Stimulated activated CD8-positive, alpha-beta memory T cell treated with anti-CD3 and anti-CD28 coated beads, Interleukin-7, amount 100 ng/mL, for 4 hours (primary cell): ENCODE measurements around the gene TRERF1.

Experiments
- DNase-seq, 2 donors: peaks; one replicate each; pipeline ENCODE4 v3.0.0-alpha.2; 2020; ENCODE audit warnings: low read depth in 2 of 2

Gene TRERF1

DNA sequence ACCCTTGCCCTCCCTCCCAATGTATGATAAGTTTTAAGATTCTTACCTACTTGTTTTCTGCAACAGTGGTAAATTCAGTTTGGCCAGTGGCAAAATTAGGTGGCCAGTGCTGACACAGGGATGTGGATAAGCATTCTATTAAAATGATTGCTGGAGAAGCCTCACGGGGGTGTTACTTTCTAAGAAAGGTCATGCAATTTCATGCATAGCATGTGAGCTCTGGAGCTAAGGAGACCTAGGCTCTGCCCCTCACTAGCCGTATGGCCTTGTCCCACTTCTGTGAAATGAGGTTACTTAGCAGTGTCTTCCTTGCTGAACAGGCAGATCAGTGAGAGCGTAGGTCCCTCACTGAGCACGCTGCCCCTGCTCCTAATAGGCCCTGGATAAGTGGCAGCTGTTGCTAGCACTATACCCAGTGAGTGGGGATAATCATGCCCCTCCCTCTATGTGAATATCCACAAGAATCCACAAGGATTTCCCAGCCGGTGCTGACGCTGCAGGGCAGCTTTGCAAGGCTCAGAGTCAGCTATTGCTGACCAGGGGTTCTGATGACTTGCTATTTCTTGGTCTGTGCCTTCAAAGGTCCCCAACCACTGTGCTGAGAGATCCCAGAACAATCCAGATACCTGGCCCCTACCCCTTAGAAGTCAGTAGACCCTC, 147.5 kb downstream of the TRERF1 start:
- DNase-seq = no peak

DNA sequence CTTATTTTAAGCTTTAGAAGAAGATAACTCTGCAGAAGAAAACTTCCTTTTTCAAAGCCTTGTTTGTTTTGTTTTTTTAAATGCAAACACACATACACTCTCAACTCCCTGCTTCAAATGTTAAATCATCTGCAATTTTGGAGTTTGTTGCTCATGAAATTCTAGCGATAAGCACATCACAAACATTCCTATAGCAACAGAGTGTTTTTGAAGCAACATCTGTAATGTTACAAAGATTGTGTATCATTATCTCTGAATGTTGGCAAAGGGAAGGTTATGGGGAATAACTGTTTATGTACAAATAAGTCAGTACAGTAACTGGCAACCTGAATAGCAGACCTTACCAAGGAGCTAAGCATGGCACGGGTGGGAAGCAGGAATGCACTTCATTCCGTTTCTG, 149.3 kb downstream of the TRERF1 start:
- DNase-seq = no peak

DNA sequence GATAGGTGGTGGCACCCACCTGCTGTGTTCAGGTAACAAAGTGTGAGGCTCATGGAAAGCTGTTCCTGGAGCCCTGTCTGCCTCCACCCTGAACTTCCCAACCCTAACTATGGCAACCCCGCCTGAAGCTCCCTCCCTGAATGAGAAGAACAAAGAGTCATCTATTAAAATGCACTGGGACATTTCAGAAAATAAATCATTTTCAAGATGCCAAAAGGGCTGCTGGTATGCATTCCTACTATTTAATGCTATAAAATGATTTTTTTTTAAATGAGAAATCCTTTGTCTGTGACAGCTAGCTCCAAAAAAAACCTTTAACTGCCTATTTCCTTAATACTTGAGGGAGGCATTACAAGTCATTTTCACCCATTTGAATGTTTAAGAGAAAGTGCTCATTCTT, 149.7 kb downstream of the TRERF1 start:
- no peak for DNase-seq

DNA sequence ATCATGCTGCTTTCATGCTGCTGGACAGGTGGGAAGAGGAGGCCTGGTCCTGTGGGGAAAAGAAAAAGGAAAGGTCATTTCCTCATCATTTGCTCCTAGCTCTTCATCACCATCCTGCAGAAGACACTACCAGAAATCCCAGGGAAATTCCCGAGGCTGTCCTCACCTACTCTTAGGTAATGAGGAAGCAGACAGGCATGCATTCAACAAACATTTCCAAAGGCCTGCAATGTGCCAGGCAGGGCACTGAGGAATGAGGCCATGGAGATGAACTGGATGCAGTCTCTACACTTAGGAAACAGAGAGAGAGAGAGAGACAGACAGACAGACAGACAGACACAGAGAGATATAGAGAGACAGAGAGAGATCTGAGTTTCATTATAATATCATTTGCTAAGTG, 151.0 kb downstream of the TRERF1 start:
- DNase-seq = no peak

DNA sequence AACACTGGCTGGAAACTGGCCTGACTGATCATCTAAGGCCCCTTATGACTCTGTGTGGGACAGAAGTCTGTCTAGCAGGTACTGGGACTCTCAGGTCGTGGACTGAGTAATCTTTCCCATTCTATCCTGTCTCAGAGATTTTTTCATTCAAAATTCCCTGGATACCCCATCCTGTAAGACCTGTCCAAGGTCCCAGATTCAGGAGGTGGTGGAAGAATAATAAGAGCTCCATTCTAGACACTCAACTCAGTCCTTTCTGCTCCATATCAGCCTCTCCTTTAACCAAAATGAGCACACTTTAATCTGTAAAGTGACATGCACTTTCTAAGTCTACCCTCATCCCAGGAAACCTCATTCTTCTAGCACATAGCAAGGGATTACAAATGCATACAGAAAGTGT, 151.5 kb downstream of the TRERF1 start:
- no peak for DNase-seq

DNA sequence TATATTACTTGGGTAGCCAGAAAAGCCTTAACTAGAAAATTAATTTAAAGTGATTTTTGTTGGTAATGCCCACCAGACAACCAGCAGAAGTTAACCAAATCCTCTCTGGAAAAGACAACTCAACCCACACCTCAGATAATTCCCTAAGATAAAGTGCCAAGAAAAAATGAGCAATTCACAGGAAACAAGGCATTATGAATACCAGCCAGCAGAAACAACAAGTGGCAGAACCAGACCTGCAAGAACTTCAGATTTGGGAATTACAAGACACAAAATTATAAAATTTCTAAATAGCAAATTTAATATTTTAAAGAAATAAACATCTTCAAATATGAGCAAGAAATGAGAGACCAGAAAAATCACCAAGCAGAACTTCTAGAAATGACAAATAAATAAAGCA, 154.1 kb downstream of the TRERF1 start:
- DNase-seq = no peak

DNA sequence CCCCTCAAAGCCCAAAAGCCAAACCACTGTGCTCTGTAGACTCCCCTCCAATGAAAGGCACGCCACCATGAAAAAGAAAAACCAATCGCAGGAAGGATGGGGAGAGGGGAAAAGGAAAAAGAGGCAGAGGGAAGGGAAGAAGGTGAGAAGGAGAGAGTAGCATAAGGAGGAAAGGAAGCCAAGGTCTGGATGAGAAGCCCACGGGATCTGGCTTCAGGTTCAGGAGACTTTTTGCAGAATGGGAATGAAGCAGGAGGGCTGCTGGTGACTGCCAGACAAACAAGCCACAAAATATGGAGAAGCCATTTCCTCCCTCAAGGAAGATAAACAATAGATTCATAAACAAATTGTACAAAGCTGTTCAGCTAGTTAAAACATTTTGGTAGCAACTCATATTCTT, 155.1 kb downstream of the TRERF1 start:
- no peak for DNase-seq

DNA sequence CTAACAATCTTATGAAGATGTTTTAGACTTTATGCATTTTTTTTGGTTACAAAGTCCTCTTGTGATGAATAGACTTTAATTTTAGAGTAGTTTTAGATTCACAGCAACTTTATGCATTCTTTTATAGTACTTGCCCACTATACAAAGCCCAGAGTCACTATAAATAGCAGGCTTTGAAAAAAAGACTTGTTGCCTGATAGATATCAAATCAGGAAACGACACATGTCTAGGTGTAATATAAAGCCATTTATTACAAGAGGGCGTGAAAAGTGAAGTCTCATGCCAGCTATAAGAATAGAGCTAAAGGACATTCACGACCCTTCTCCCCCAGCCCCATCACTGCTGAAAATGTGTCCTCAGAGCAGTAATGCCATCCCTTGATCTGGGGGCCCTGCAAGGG, 156.0 kb downstream of the TRERF1 start:
- DNase-seq = no peak

DNA sequence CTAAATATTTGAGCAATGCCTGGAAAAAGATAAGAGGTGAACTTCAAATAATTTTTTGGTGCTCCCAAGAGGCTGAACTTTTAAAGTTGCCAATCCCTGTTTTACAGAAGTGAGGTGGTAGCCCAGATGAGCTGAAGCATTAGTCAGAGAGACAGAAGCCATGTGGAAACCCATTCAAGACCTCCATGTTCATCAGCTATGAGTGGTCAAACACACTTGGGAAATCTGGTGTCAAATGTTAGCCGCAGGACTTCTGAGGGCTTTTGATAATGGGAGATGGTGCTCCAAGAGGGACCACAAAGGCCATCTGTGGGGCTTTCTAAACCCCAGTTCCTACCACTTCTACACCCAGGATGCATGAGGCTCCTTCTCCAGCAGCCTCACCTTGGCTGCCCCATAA, 156.5 kb downstream of the TRERF1 start:
- no peak for DNase-seq

DNA sequence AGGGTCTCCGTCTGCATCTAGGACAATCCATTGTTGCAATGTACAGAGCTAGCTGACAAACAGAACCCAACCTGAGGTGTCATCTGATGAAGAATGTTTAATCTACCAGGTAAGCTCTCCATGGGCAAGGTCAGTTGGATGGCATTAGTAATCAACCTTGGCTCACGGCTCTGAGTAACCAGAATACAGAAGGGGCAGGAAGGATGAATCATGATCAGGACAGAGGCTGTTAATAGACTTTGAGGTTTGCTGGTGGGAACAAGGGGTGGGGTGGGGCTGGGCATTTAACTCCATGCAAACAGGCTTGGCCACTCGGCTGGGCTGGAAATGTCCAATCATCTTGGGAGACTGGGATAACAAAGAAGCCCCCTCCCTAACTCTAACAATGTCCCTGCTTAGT, 157.0 kb downstream of the TRERF1 start:
- DNase-seq = no peak

DNA sequence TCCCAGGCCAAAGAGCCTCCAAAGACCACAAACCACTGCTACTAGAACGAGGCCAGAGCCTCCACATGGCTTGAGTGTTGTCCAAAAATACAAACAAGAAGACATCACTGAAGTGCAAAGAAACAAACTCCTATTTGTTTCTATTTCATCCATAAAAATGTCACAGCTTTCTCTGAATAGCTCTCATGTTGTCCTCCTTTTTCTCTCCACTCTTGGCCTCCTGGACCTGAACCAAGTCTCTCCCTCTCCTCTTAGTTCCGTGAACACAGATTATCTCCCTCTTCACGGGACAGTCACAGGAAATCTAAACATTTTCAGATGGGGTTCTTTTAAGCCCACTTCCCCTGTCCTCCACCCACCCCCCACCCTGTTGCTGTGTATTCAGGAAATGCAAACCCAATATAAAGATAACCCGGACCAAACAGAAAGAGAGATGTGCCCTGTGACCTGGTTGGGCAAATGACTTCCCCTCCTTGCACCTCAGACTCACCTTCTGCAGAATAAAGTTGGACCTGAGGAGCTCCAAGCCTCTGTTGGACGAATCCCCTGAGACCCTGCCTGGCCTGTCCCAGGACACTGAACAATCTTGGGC, 158.2 kb downstream of the TRERF1 start:
- no peak for DNase-seq

DNA sequence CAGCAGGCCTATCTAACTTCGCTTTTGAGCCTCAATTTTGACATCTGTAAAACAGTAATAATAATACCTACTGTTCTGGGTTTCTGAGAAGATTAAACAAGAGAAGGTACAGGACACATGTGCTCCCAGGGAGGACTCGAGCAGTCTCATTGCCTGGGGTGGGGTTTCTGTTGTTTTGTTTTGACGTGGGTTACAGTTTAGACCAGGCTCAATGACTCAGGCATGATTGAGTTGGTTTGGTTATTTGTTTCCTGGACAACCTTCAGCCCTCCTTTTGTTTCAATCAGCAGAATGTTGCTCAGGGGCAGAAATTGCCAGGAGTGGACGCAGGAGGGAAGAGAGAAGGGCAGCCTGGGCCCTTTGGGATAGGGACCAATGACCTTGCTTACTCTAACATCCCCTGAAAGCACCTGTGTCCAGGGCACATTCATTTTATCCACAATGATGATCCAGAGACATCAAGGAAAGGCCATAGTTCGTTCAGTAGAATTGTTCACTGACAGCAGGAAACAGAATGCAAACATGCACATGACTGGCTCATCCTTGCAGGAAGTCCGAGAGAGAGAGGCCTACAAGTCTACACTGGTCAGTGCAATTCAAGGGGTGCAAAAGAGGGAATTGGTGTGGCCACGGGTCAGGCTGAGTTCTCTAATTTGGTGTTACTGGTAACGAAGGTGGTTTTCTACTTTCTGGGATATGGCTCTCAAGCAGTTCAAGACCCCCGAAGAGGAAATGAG, 159.6 kb downstream of the TRERF1 start:
- no peak for DNase-seq

DNA sequence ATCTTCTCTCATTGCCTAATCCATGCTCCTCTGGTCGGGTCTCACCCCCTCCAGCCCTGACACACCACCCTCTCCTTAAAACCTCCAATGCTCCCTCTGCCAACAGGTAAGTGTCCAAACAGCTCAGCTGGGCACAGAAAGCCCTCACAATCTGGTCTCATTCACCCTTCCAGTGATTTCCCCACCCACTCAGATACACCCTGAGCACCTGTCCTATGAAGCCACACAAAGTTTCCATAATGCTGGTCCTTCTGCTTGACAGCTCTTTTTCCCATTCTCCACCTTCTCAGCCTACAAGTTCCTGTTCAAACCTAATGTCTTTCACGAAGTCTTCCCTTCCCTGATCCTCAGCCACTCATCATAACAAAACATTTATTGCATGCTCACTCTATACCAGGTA, 164.0 kb downstream of the TRERF1 start:
- DNase-seq = no peak

DNA sequence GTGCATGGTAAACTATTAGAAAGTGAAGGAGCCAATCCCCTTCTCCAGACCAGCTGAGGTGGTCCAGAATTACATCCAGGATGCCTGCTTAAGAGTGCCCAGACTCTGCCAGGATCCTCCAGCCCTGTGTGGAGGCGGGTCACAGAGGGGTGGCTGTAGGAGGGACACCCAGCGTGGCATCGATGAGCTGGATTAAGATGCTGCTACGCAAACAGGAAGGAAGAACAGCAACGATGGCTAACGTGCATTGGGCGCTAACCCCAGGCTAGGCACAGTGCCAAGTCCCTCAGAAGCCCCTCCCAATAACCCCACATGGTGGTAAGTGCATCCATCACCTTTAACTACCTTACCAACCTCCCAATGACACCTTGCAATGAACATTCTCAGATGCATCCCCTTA, 170.2 kb downstream of the TRERF1 start:
- peak in 1 of 2 donors; percentile 38 for DNase-seq

DNA sequence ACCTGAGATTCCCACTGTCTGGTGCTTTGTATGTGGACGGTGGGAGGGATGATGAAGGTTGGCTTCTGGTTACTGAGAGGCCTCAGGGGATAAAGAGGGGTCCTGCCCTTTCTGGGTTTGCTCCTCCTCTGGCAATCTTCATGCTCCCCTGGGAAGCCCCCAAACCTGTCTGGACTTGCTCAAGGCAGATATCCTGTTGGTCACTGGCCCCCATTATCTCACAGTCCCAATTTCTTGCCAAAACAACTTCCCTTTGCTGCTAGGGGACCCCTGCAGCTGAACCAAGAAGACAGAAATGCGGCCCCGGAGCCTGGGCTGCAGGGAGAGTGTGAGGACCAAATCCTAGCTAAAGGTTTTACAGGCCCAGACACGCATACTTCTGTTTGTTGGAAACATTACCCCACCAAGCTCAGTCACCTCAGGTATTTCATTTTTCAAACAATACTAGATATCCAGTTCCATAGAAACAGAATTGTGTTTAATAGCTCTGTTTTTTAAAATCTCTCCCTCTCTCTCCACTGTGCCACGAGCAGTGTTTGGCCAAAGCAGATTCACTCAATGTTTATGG, 170.7 kb downstream of the TRERF1 start:
- DNase-seq = no peak

DNA sequence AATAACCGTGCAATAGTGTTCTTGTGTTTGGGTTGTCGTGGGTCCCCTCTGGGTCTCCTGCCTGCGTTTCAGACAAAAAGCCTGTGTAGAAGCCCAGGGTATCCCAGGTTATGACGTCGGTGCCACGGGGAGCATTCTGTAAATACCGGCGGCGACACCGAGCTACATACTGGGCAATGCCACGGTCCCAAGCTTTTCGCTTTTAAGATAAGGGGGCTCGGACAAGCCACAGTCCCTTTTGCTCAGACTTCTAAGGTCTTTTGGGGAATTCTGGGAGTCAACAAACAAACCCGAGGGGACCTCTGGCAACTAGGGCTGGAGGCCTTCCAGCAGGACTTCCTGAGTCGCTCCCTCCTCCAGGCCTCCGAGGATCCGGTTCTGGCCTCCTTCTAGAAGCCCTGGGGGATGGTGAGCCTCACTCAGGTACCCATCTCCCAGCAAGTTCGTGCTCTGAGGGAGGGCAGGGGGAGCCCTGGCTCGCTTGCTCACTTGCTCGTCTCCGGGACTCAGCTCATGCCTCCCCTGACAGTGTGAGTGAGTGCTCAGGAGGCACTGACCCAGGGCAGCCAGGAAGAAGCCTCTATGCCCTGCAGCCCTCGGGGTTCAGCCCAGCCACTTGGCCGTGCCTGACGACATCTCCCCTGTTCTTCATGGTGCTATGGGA, 171.6 kb downstream of the TRERF1 start:
- no peak for DNase-seq

DNA sequence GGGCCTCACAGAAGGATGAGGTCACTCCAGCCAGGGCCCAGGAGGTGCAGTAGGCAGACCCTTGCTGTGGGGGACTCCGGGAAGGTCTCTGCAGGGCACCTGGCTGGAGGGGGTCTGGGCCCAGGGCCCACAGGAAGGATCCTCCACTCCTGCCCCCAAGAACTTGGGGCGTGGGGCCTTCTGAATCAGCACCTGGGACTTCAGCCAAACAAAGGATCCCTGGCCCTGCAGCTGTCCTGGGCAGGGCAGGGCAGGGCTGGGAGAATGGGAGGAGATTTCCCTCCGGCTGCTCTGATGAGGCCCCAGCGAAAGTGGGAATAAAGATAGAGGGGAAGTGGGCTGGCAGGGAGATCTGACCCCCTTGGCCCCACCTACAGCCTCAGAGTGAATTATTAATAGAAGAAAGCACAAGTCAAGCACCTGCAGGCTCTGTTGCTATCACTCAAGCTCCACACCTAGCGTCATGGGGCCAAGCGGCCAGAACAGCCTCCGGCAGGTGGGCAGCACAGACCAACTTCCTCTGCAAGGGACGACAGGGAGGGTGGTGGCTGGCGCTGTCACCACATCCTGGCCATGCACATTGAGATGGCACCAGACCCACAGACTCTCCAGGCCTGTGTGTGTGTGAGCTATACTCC, 172.5 kb downstream of the TRERF1 start:
- peak in 1 of 2 donors; percentile 28 for DNase-seq

DNA sequence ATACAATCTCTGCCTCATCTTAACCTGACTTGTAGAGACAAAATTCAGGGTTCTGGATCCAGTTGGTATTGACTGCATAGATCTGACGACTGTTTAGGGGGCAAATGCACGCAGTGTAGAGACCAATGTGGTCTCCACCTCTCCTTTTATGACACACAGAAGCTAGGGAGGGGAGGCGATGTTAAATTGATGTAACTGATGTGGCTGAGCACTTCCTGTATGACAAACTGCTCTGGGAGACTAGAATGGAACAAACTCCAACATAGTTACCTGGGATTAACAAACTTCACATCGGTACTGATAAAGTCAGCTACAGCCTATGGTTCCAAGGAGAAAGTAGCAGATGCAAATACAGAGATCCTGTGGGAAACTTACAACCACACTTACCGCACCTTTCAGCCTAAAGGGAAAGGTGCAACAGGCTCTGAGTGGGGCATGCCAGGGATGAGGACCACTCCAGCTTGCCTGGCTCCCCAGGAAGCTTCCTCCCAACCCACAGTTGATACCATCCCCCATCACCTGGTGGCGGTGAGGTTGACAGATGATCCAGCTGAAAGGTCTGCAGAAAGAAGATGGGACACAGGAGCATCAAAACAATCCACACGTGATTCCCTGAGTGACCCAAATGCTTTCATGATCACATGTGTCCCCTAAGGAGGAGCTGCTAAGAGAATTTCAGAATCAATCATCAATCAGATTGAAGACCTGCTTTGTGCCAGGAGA, 173.4 kb downstream of the TRERF1 start:
- DNase-seq = no peak

DNA sequence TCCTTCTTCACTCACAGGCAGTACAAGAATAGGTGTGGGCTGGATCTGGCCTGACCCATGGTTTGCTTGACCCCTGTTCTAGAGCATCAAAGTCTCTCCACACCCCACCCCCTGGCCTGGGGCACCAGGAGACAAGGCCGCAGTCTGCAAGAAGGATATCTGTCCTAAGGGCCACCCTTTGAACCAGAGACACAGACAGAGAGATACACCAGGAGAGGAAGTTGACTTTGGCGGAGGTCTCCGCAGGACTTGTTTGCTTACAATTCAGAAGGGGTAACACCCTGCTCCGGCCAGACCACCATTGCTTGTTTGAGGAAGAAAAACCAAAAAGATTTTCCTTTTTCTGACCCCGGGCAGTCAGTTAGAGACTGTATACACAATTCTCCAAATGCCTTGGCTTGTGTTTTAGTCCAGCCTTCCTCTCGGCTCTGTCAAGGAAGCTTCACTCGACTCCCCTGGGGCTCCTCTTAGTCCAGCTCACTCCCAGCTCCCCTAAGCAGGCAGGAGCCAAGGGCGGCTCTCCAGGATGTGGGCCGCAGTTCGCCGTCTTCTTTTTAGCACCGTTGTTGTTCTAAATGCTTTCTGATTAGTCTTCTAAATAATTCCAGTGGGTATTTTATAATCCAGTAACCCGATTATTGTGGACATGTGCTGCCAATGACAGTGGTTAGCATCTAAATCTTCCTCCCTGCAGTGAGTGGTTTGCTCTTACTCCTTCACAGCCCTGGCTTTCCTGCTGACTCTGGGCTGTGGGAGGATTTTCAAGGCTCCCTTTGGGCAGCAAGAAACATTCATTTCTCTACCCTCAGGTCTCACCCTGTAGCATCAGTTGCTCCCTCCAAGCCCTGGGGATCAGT, 175.5 kb downstream of the TRERF1 start:
- no peak for DNase-seq

DNA sequence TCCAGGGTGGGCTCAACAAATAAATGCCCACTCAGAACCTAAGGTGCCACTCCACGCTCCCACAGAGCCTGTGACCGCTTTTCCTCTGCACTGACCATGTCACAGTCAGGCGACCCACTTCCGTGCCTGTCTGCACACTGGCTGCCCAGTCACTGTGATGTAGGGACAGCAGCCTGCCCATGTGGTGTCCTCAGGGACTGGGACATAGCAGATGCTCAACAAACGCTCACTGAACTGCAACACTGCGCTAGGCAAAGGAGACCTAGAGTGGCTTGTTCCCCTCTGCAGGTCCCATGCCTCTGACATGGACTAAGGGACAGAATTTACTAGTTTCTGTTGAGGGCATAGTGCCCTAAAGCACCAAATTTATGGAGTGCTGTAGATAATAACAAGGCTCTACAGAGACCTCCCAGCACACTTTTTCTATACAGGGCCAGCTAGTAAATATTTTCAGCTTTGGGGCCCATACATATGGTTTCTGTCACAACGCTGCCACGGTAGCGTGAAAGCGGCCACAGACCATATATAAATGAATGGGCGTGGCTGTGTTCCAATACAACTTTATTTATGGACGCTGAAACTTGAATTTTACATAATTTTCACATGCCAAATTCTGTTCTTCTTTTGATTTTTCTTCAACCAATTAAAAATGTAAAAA, 176.2 kb downstream of the TRERF1 start:
- no peak for DNase-seq
